Transverse colon (tissue), 4 donors: Measurements from ENCODE around the gene PTGIS. TPM values are rescaled to one million over a fixed set of nuclear protein-coding genes. Genes with fewer than 3 reads are reported as not detected.

Experiments used
- DNase-seq: peaks from one replicate; pipeline ENCODE4 v3.0.0-alpha.2; 2019
- H3K27ac ChIP-seq, 4 donors: fragments of 200-600 bp; sonication (generic); 2 replicates each; pipeline ENCODE4 v1.5.1; 2016 to 2018; ENCODE audit warnings: inconsistent platforms in 4 of 4
- H3K27me3 ChIP-seq: fragments of 200-600 bp; sonication (generic); 2 replicates; pipeline ENCODE4 v1.5.1; 2017; ENCODE audit warnings: inconsistent platforms
- H3K36me3 ChIP-seq, 4 donors: fragments of 200-600 bp; sonication (generic); 2 replicates each; pipeline ENCODE4 v1.5.1; 2017 to 2019; ENCODE audit warnings: inconsistent platforms in 4 of 4
- H3K4me1 ChIP-seq, 4 donors: fragments of 200-600 bp; sonication (generic); 2 replicates each; pipeline ENCODE4 v1.5.1; 2017 to 2020; ENCODE audit warnings: inconsistent platforms in 4 of 4
- H3K4me3 ChIP-seq, 4 donors: fragments of 200-600 bp; sonication (generic); 1 replicate in 1 of 4; 2 replicates in 3 of 4; pipeline versions ENCODE4 v1.5.1 to v1.6.1; 2017 to 2019; ENCODE audit warnings: inconsistent platforms in 4 of 4
- H3K9me3 ChIP-seq, 2 donors: fragments of 200-600 bp; sonication (generic); 2 replicates each; pipeline ENCODE4 v1.5.1; 2017 to 2019; ENCODE audit warnings: inconsistent platforms in 2 of 2
- EP300 ChIP-seq: sonication (generic); formaldehyde crosslinking; IDR thresholded peaks from one replicate; pipeline ENCODE4 v1.6.1; 2017; ENCODE audit warnings: antibody characterized with exemption, low read depth
- POLR2A ChIP-seq: fragments of 450-650 bp; IDR thresholded peaks from one replicate; pipeline ENCODE4 v1.6.1; 2016; ENCODE audit warnings: antibody characterized with exemption, mild to moderate bottlenecking, moderate library complexity
- POLR2AphosphoS5 ChIP-seq, 3 donors: sonication (generic); formaldehyde crosslinking; IDR thresholded peaks; one replicate each; pipeline ENCODE4 v1.6.1; 2016; ENCODE audit warnings: antibody characterized with exemption in 3 of 3
- WGBS, 2 donors: methylation state at CpG; one replicate each; pipeline ENCODE4 v1.1.5; 2018; ENCODE audit warnings: low coverage in 1 of 2; 5-methylcytosine and 5-hydroxymethylcytosine counted together
- in situ Hi-C, 4 donors: fragments of 200-750 bp; cut with MboI; loops; one replicate each; pipeline versions ENCODE4 v1.15.0 to v1.15.1; 2017; ENCODE audit warnings: low sequenced_read_pairs in 3 of 4, low pct_ligation_motif_present in 1 of 4, low pct_unique_long_range_greater_than_20kb in 1 of 4
- intact Hi-C: fragments of 100-400 bp; cut with DNase I; formaldehyde crosslinking; loops from one replicate; pipeline ENCODE4 v1.15.1; 2023; ENCODE audit warnings: low total_unique reads
- total RNA-seq, 4 donors: library from RNA; depleted of rRNA; stranded (reverse); fragments of >200 nt; gene quantifications; one replicate each; pipeline ENCODE4 v1.1.0, GENCODE V29; 2016
- TF ChIP-seq, protein P1 (sequence below), 5 experiments: fragments of 200-600 bp in 3 of 5; fragments of 450-650 bp in 2 of 5; sonication (generic) in 3 of 5; IDR thresholded peaks; 1 replicate in 2 of 5; 2 replicates in 3 of 5; pipeline ENCODE4 v1.5.1; 2016 to 2017; ENCODE audit warnings: antibody characterized with exemption in 5 of 5, inconsistent platforms in 3 of 5, mild to moderate bottlenecking in 2 of 5, moderate library complexity in 1 of 5

PTGIS gene
- total RNA-seq, 4 donors from 2014 or later = 9.4 to 22.3 (median 15.6) TPM

- intact Hi-C loops = no loop called here
- Histone ChIP-seq H3K36me3 (no peaks in the 10 kb centered on the region), H3K27ac (peak overlapping the region in 3 of 4 donors; percentile 69 to 87 (median 75)), H3K4me3 (no peak overlapping the region), H3K4me1 (peaks cover 0 to 3% (median 0%) of the 10 kb centered on the region in 4 donors), H3K27me3 (peaks cover 57% of the 10 kb centered on the region), H3K9me3 (no peaks in the 10 kb centered on the region)
- DNase-seq = no peak
- 80 to 100% methylated on average over 1 to 7 of the region's 7 CpGs for WGBS, 2 donors
- in situ Hi-C loops = no loop called here
- no peak for TF ChIP-seq POLR2AphosphoS5 (IDR thresholded peaks at IDR 0.05)
- no peak for TF ChIP-seq POLR2A
- no peak for TF ChIP-seq EP300
- TF ChIP-seq, protein P1, sequence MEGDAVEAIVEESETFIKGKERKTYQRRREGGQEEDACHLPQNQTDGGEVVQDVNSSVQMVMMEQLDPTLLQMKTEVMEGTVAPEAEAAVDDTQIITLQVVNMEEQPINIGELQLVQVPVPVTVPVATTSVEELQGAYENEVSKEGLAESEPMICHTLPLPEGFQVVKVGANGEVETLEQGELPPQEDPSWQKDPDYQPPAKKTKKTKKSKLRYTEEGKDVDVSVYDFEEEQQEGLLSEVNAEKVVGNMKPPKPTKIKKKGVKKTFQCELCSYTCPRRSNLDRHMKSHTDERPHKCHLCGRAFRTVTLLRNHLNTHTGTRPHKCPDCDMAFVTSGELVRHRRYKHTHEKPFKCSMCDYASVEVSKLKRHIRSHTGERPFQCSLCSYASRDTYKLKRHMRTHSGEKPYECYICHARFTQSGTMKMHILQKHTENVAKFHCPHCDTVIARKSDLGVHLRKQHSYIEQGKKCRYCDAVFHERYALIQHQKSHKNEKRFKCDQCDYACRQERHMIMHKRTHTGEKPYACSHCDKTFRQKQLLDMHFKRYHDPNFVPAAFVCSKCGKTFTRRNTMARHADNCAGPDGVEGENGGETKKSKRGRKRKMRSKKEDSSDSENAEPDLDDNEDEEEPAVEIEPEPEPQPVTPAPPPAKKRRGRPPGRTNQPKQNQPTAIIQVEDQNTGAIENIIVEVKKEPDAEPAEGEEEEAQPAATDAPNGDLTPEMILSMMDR (IDR thresholded peaks at IDR 0.05) = no peak
Observed at GRCh38 chr20:49570161-49570827, 2.4 kb upstream of the PTGIS start.

DNA sequence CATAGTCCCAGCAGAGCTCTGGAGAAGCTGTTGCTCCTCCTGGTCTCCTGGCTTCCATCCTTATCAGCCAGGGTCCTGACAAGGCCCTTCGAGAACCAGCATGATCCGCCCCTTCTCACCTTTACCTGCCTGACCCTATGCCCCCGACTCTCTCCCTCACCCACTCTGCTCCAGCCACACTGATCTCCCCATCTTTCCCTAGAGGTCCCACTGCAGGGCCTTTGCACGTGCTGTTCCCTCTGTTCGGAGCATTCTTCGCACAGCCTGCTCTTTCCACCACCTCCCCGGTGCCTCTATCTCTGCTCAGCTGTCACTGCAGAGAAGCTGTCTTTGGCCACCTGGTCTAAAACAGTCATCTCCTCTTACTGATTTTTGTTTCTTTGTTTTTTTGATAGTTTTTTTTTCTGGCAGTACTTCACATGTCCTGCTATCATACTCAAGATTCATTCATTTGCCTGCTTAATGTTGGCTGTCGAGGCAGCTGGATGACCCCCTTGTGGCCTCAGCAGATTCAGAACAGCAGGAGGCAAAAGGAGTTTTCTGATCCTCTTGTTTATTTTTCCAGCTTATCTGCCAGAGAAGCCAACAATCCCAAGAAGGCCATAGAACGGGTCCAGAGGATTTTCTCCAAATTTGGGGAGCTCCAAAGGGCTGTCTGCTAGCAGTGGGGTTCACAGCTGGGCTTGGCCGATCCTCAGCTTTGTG, 1.6 kb upstream of the PTGIS start:
- WGBS, 2 donors = 50 to 73% methylated on average over 2 to 10 of the region's 10 CpGs
- intact Hi-C loops = no loop called here
- TF ChIP-seq POLR2AphosphoS5 (IDR thresholded peaks at IDR 0.05) = peak in 1 of 3 donors; percentile 31
- TF ChIP-seq, protein P1 (IDR thresholded peaks at IDR 0.05) = no peak
- in situ Hi-C loops = no loop called here
- H3K4me1 ChIP-seq = peaks cover 0 to 3% (median 0%) of the 10 kb centered on the region in 4 donors
- no peak overlapping the region for H3K4me3 ChIP-seq
- H3K36me3 ChIP-seq = no peaks in the 10 kb centered on the region
- DNase-seq = no peak
- peak overlapping the region; percentile 38 to 87 (median 72) for H3K27ac ChIP-seq
- H3K9me3 ChIP-seq = no peaks in the 10 kb centered on the region
- peaks cover 57% of the 10 kb centered on the region for H3K27me3 ChIP-seq

GRCh38 chr20:49568278-49569151, 578 bp upstream of the PTGIS start:
- intact Hi-C loops (no loop called here), in situ Hi-C loops (no loop called here)
- Histone ChIP-seq H3K4me3 (peak overlapping the region in 2 of 4 donors; percentile 29 to 38), H3K27ac (peak overlapping the region; percentile 38 to 87 (median 72)), H3K27me3 (peaks cover 57% of the 10 kb centered on the region), H3K36me3 (no peaks in the 10 kb centered on the region), H3K9me3 (no peaks in the 10 kb centered on the region), H3K4me1 (peaks cover 0 to 3% (median 0%) of the 10 kb centered on the region in 4 donors)
- 17 to 31% methylated on average over 5 to 10 of the region's 18 CpGs for WGBS, 2 donors
- no peak for TF ChIP-seq POLR2A
- no peak for TF ChIP-seq EP300
- no peak for TF ChIP-seq POLR2AphosphoS5 (IDR thresholded peaks at IDR 0.05)
- TF ChIP-seq, protein P1 (IDR thresholded peaks at IDR 0.05) = no peak
- DNase-seq = no peak
